HCT116 (cell line): Measurements from ENCODE around the gene WDHD1. TPM values are rescaled to one million over a fixed set of nuclear protein-coding genes. Genes with fewer than 3 reads are reported as not detected.

ENCODE experiments used
- ATAC-seq: fragments of 200-7000 bp; cut with Tn5 transposase; 2 replicates; pipeline ENCODE4 v1.9.1; 2020; ENCODE audit warnings: mild to moderate bottlenecking, moderate library complexity
- BruUV-seq: library from RNA; stranded (reverse); fragments of 400-500 nt; replicated peaks from 2 replicates; lab custom pipeline; 2021; lab: Mats Ljungman, UMichigan
- CTCF ChIA-PET: fragments of 300-600 bp; sonication (Branson Sonifier 250); formaldehyde crosslinking; loops from one replicate; lab custom pipeline; 2021; ENCODE audit warnings: antibody characterized with exemption; lab: Charles Lee
- POLR2A ChIA-PET: fragments of 300-600, 350-600 bp; sonication (Branson Sonifier 250); formaldehyde crosslinking; loops from one replicate; lab custom pipeline; 2021; ENCODE audit warnings: antibody characterized with exemption; lab: Charles Lee
- RAD21 ChIA-PET, 2 experiments: fragments of 300-600 bp; sonication (Branson Sonifier 250); formaldehyde crosslinking; loops; one replicate each; lab custom pipeline; 2023; ENCODE audit warnings: low total read pairs in 2 of 2; ENCODE audit not compliant: uncharacterized antibody in 2 of 2, unreplicated experiment in 2 of 2, low non-redundant PET in 1 of 2; lab: Charles Lee
- DNase-seq: peaks from one replicate; pipeline ENCODE4 v3.0.0-alpha.2; 2010; ENCODE audit warnings: low read depth, low spot score
- H2AFZ ChIP-seq: fragments of 200-600 bp; shearing (Covaris generic), sonication (generic); 2 replicates; pipeline ENCODE4 v1.6.1; 2017; ENCODE audit warnings: low read depth, mixed run types, mixed read lengths, antibody characterized with exemption, low read length; ENCODE audit not compliant: poor library complexity, severe bottlenecking
- H3K27ac ChIP-seq: 2 replicates; pipeline ENCODE4 v1.5.1; 2012; ENCODE audit warnings: low read depth, low read length
- H3K27me3 ChIP-seq: fragments of 200-600 bp; sonication (generic); 2 replicates; pipeline ENCODE4 v1.6.1; 2016; ENCODE audit warnings: mixed run types, low read length, mixed read lengths; ENCODE audit not compliant: insufficient read depth
- H3K36me3 ChIP-seq, 2 experiments: fragments of 200-500 bp in 1 of 2; fragments of 200-600 bp in 1 of 2; sonication (Bioruptor generic) in 1 of 2; sonication (generic) in 1 of 2; 2 replicates each; pipeline versions ENCODE4 v1.5.1 to v1.6.1; 2014 to 2016; ENCODE audit warnings: low read length in 2 of 2, inconsistent platforms in 1 of 2, mixed read lengths in 1 of 2, mixed run types in 1 of 2; ENCODE audit not compliant: insufficient read depth in 2 of 2, control insufficient read depth in 1 of 2
- H3K4me1 ChIP-seq, 2 experiments: fragments of 200-600 bp in 1 of 2; sonication (generic) in 1 of 2; 2 replicates each; pipeline versions ENCODE4 v1.5.1 to v1.6.1; 2012 to 2017; ENCODE audit warnings: low read length in 2 of 2, inconsistent platforms in 1 of 2, mild to moderate bottlenecking in 1 of 2, mixed read lengths in 1 of 2, mixed run types in 1 of 2, moderate library complexity in 1 of 2; ENCODE audit not compliant: insufficient read depth in 2 of 2, control insufficient read depth in 1 of 2
- H3K4me2 ChIP-seq: fragments of 200-600 bp; sonication (generic); 2 replicates; pipeline ENCODE4 v1.6.1; 2017; ENCODE audit warnings: mixed run types, low read length, mixed read lengths
- H3K4me3 ChIP-seq, 2 experiments: fragments of 200-600 bp in 1 of 2; sonication (generic) in 1 of 2; replicated peaks in 1 of 2; 2 replicates each; pipeline ENCODE4 v1.5.1; 2011 to 2016; ENCODE audit warnings: low read length in 2 of 2, control low read depth in 1 of 2, low read depth in 1 of 2, mild to moderate bottlenecking in 1 of 2, mixed read lengths in 1 of 2, mixed run types in 1 of 2
- H3K79me2 ChIP-seq: fragments of 200-600 bp; sonication (generic); 2 replicates; pipeline ENCODE4 v1.6.1; 2017; ENCODE audit warnings: mild to moderate bottlenecking, mixed run types, low read length, moderate library complexity, mixed read lengths; ENCODE audit not compliant: insufficient read depth
- H3K9ac ChIP-seq: fragments of 200-600 bp; sonication (generic); 2 replicates; pipeline ENCODE4 v1.6.1; 2016; ENCODE audit warnings: low read length, mixed read lengths
- H3K9me2 ChIP-seq: fragments of 200-600 bp; sonication (generic), shearing (Covaris generic); 2 replicates; pipeline ENCODE4 v1.6.1; 2017; ENCODE audit warnings: mixed run types, mild to moderate bottlenecking, moderate library complexity; ENCODE audit not compliant: insufficient read depth
- H3K9me3 ChIP-seq, 2 experiments: fragments of 200-500 bp in 1 of 2; fragments of 200-600 bp in 1 of 2; sonication (Bioruptor generic) in 1 of 2; sonication (generic) in 1 of 2; 2 replicates each; pipeline ENCODE4 v1.6.1; 2014 to 2017; ENCODE audit warnings: low read length in 2 of 2, mixed read lengths in 2 of 2, inconsistent platforms in 1 of 2, low read depth in 1 of 2, mild to moderate bottlenecking in 1 of 2, mixed run types in 1 of 2, moderate library complexity in 1 of 2; ENCODE audit not compliant: control insufficient read depth in 1 of 2, insufficient read depth in 1 of 2
- H4K20me1 ChIP-seq: fragments of 200-600 bp; sonication (generic), shearing (Covaris generic); 2 replicates; pipeline ENCODE4 v1.6.1; 2017; ENCODE audit warnings: mixed run types, mild to moderate bottlenecking, moderate library complexity; ENCODE audit not compliant: insufficient read depth
- EGR1 ChIP-seq: IDR thresholded peaks from 2 replicates; pipeline ENCODE4 v1.6.1; 2012; ENCODE audit warnings: low read depth
- EZH2 ChIP-seq: fragments of 200-600 bp; sonication (generic); IDR thresholded peaks from 2 replicates; pipeline ENCODE4 v1.6.1; 2017; ENCODE audit warnings: antibody characterized with exemption, mixed run types
- JUND ChIP-seq: IDR thresholded peaks from 2 replicates; pipeline ENCODE4 v1.6.1; 2012
- POLR2AphosphoS5 ChIP-seq: IDR thresholded peaks from 2 replicates; pipeline ENCODE4 v1.6.1; 2011; ENCODE audit warnings: mild to moderate bottlenecking, low read depth, low read length, moderate library complexity
- RAD21 ChIP-seq: IDR thresholded peaks from 2 replicates; pipeline ENCODE4 v1.6.1; 2012; ENCODE audit warnings: low read depth, mild to moderate bottlenecking
- YY1 ChIP-seq: IDR thresholded peaks from 2 replicates; pipeline ENCODE4 v1.6.1; 2011; ENCODE audit warnings: low read length, low read depth, moderate library complexity, mild to moderate bottlenecking; ENCODE audit not compliant: insufficient replicate concordance; ENCODE audit errors: extremely low read depth
- ZBTB33 ChIP-seq: IDR thresholded peaks from 2 replicates; pipeline ENCODE4 v1.6.1; 2011; ENCODE audit warnings: mild to moderate bottlenecking, low read length, moderate library complexity; ENCODE audit not compliant: insufficient replicate concordance; ENCODE audit errors: extremely low read depth
- intact Hi-C: fragments of 100-400 bp; cut with micrococcal nuclease; formaldehyde crosslinking; loops from 2 replicates; pipeline ENCODE4 v1.10.0; 2022
- total RNA-seq: library from RNA; stranded (reverse); gene quantifications from one replicate; pipeline ENCODE4 v1.2.1, GENCODE V29; 2021; ENCODE audit not compliant: unreplicated experiment
- TF ChIP-seq, protein P1 (sequence below), 3 experiments: fragments of 200-600 bp in 1 of 3; sonication (generic) in 1 of 3; IDR thresholded peaks in 2 of 3; conservative IDR thresholded peaks in 1 of 3; 2 replicates each; pipeline ENCODE4 v1.5.1; 2012 to 2017; ENCODE audit warnings: low read depth in 2 of 3, low read length in 2 of 3, antibody characterized with exemption in 1 of 3, borderline replicate concordance in 1 of 3, control low read depth in 1 of 3, mild to moderate bottlenecking in 1 of 3, mixed read lengths in 1 of 3, mixed run types in 1 of 3, moderate library complexity in 1 of 3; ENCODE audit not compliant: insufficient read depth in 1 of 3
- TF ChIP-seq, protein P2 (sequence below): IDR thresholded peaks from 2 replicates; pipeline ENCODE4 v1.6.1; 2012; ENCODE audit warnings: low read depth
- TF ChIP-seq, protein P3 (sequence below): IDR thresholded peaks from 2 replicates; pipeline ENCODE4 v1.6.1; 2012

The WDHD1 gene
- total RNA-seq, 1 experiment from 2014 or later = 44.3 TPM

GRCh38 chr14:54976316-54976715, 50.6 kb downstream of the WDHD1 start:
- intact Hi-C loops = no loop called here
- H3K4me3 ChIP-seq = no peak overlapping the region
- H2AFZ ChIP-seq = no peak overlapping the region
- ChIA-PET RAD21 (no interaction called here), POLR2A (no interaction called here), CTCF (no interaction called here)
- ATAC-seq = no peak
- H3K36me3 ChIP-seq = peaks cover 3 to 12% of the 10 kb centered on the region in 2 experiments
- no peak for DNase-seq
- no peak overlapping the region for H3K4me2 ChIP-seq
- no peak overlapping the region for H3K9ac ChIP-seq
- no TSS peak for BruUV-seq
- 0 out of 2 replicates have a peak, but pooled peaks cover 4% of the 10 kb centered on the region for H3K79me2 ChIP-seq
- H3K4me1 ChIP-seq = no peaks in the 10 kb centered on the region
- H3K27ac ChIP-seq = no peak overlapping the region
- TF ChIP-seq POLR2AphosphoS5 (no peak), JUND (no peak), RAD21 (no peak), ZBTB33 (no peak), EGR1 (no peak), EZH2 (no peak), YY1 (no peak)
- TF ChIP-seq, protein P1, sequence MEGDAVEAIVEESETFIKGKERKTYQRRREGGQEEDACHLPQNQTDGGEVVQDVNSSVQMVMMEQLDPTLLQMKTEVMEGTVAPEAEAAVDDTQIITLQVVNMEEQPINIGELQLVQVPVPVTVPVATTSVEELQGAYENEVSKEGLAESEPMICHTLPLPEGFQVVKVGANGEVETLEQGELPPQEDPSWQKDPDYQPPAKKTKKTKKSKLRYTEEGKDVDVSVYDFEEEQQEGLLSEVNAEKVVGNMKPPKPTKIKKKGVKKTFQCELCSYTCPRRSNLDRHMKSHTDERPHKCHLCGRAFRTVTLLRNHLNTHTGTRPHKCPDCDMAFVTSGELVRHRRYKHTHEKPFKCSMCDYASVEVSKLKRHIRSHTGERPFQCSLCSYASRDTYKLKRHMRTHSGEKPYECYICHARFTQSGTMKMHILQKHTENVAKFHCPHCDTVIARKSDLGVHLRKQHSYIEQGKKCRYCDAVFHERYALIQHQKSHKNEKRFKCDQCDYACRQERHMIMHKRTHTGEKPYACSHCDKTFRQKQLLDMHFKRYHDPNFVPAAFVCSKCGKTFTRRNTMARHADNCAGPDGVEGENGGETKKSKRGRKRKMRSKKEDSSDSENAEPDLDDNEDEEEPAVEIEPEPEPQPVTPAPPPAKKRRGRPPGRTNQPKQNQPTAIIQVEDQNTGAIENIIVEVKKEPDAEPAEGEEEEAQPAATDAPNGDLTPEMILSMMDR (IDR thresholded peaks at IDR 0.05 in 2 of 3, conservative IDR thresholded peaks at IDR 0.05 in 1 of 3; ENCODE audit: borderline replicate concordance in 1 of 3, insufficient read depth in 1 of 3, low read depth in 2 of 3, low read length in 2 of 3) = no peak
- TF ChIP-seq, protein P2, sequence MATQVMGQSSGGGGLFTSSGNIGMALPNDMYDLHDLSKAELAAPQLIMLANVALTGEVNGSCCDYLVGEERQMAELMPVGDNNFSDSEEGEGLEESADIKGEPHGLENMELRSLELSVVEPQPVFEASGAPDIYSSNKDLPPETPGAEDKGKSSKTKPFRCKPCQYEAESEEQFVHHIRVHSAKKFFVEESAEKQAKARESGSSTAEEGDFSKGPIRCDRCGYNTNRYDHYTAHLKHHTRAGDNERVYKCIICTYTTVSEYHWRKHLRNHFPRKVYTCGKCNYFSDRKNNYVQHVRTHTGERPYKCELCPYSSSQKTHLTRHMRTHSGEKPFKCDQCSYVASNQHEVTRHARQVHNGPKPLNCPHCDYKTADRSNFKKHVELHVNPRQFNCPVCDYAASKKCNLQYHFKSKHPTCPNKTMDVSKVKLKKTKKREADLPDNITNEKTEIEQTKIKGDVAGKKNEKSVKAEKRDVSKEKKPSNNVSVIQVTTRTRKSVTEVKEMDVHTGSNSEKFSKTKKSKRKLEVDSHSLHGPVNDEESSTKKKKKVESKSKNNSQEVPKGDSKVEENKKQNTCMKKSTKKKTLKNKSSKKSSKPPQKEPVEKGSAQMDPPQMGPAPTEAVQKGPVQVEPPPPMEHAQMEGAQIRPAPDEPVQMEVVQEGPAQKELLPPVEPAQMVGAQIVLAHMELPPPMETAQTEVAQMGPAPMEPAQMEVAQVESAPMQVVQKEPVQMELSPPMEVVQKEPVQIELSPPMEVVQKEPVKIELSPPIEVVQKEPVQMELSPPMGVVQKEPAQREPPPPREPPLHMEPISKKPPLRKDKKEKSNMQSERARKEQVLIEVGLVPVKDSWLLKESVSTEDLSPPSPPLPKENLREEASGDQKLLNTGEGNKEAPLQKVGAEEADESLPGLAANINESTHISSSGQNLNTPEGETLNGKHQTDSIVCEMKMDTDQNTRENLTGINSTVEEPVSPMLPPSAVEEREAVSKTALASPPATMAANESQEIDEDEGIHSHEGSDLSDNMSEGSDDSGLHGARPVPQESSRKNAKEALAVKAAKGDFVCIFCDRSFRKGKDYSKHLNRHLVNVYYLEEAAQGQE = no peak
- TF ChIP-seq, protein P3, sequence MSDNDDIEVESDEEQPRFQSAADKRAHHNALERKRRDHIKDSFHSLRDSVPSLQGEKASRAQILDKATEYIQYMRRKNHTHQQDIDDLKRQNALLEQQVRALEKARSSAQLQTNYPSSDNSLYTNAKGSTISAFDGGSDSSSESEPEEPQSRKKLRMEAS = no peak
- H3K9me2 ChIP-seq = no peaks in the 10 kb centered on the region
- H4K20me1 ChIP-seq = no peaks in the 10 kb centered on the region
- H3K27me3 ChIP-seq = no peaks in the 10 kb centered on the region
- H3K9me3 ChIP-seq = no peaks in the 10 kb centered on the region
